GM15510 (cell line): Measurements from ENCODE around the gene CISD3.

ENCODE experiments used
- POLR2A ChIP-seq: IDR thresholded peaks from 3 replicates; pipeline ENCODE4 v1.6.1; 2011; ENCODE audit warnings: borderline replicate concordance; ENCODE audit not compliant: insufficient read length; ENCODE audit errors: extremely low read depth

The CISD3 gene

GRCh38 chr17:38729886-38730525 lies at the start of gene CISD3:
Gene CISD3 (plus strand): TSS chr17:38730341. CDS start chr17:38730359, 18 bp downstream.
- TF ChIP-seq POLR2A, result no peak

GRCh38 chr17:38681096-38681495 lies 49.0 kb upstream of the CISD3 start:
- TF ChIP-seq POLR2A, result no peak

GRCh38 chr17:38685491-38685890 lies 44.6 kb upstream of the CISD3 start:
- TF ChIP-seq POLR2A, result no peak

GRCh38 chr17:38687286-38687685 lies 42.9 kb upstream of the CISD3 start:
- no peak for TF ChIP-seq POLR2A

- no peak for TF ChIP-seq POLR2A
Observed at GRCh38 chr17:38690386-38690785, 39.8 kb upstream of the CISD3 start.

- TF ChIP-seq POLR2A, result no peak
Observed at GRCh38 chr17:38691154-38691553, 39.0 kb upstream of the CISD3 start.

- no peak for TF ChIP-seq POLR2A
Observed at GRCh38 chr17:38693700-38694329, 36.3 kb upstream of the CISD3 start.

- no peak for TF ChIP-seq POLR2A
Observed at GRCh38 chr17:38697061-38697820, 32.9 kb upstream of the CISD3 start.

- TF ChIP-seq POLR2A, result no peak
Observed at GRCh38 chr17:38698760-38699159, 31.4 kb upstream of the CISD3 start.

GRCh38 chr17:38701504-38702165 lies 28.5 kb upstream of the CISD3 start:
- TF ChIP-seq POLR2A, result peak; percentile 23

GRCh38 chr17:38702166-38702915 lies 27.8 kb upstream of the CISD3 start:
- peak; percentile 85 for TF ChIP-seq POLR2A

- peak; percentile 47 for TF ChIP-seq POLR2A
Observed at GRCh38 chr17:38702916-38703741, 27.0 kb upstream of the CISD3 start.

GRCh38 chr17:38703742-38704605 lies 26.2 kb upstream of the CISD3 start:
- TF ChIP-seq POLR2A, result peak; percentile 58
